Breast epithelium (tissue), 4 donors: ENCODE results near the gene CCN6. TPM values are rescaled to one million over a fixed set of nuclear protein-coding genes. Genes with fewer than 3 reads are reported as not detected.

Experiments
- DNase-seq, 2 donors: peaks; one replicate each; pipeline ENCODE4 v3.0.0-alpha.2; 2019; ENCODE audit warnings: low spot score in 2 of 2
- H3K27ac ChIP-seq, 2 donors: fragments of 200-600 bp; sonication (generic) in 1 of 2; one replicate each; pipeline ENCODE4 v1.5.1; 2016 to 2019; ENCODE audit warnings: mild to moderate bottlenecking in 1 of 2
- H3K27me3 ChIP-seq, 2 donors: fragments of 200-600 bp; sonication (generic) in 1 of 2; one replicate each; pipeline versions ENCODE4 v1.5.1 to v1.6.0; 2017 to 2019; ENCODE audit warnings: control low read depth in 1 of 2, mild to moderate bottlenecking in 1 of 2
- H3K36me3 ChIP-seq: fragments of 200-600 bp; one replicate; pipeline ENCODE4 v1.5.1; 2019
- H3K4me1 ChIP-seq, 2 donors: fragments of 200-600 bp; sonication (generic); one replicate each; pipeline ENCODE4 v1.5.1; 2016 to 2019; ENCODE audit warnings: control low read depth in 1 of 2
- H3K4me3 ChIP-seq, 3 donors: fragments of 200-600 bp; sonication (generic); 1 replicate in 2 of 3; 2 replicates in 1 of 3; pipeline ENCODE4 v1.5.1; 2016 to 2019; ENCODE audit warnings: mild to moderate bottlenecking in 3 of 3, moderate library complexity in 2 of 3
- H3K9me3 ChIP-seq, 2 donors: fragments of 200-600 bp; sonication (generic) in 1 of 2; one replicate each; pipeline ENCODE4 v1.5.1; 2016 to 2019; ENCODE audit warnings: control low read depth in 1 of 2
- CTCF ChIP-seq, 3 donors: fragments of 450-650 bp; IDR thresholded peaks; one replicate each; pipeline ENCODE4 v1.5.1; 2016 to 2017; ENCODE audit warnings: antibody characterized with exemption in 3 of 3, mild to moderate bottlenecking in 3 of 3, moderate library complexity in 3 of 3
- POLR2A ChIP-seq: fragments of 450-650 bp; IDR thresholded peaks from one replicate; pipeline ENCODE4 v1.6.1; 2016; ENCODE audit warnings: antibody characterized with exemption, mild to moderate bottlenecking, moderate library complexity
- POLR2AphosphoS5 ChIP-seq, 3 donors: sonication (generic); formaldehyde crosslinking; IDR thresholded peaks; one replicate each; pipeline ENCODE4 v1.6.1; 2017; ENCODE audit warnings: antibody characterized with exemption in 3 of 3
- intact Hi-C: fragments of 100-400 bp; cut with DNase I; formaldehyde crosslinking; loops from one replicate; pipeline ENCODE4 v1.15.1; 2023; ENCODE audit warnings: low total_unique reads
- total RNA-seq, 3 donors: library from RNA; depleted of rRNA; stranded (reverse); fragments of >200 nt; gene quantifications; one replicate each; pipeline ENCODE4 v1.1.0, GENCODE V29; 2016

CCN6 gene
- total RNA-seq, 3 donors from 2014 or later = not detected

GRCh38 chr6:112021691-112022310 is 32.1 kb upstream of the CCN6 start:
- TF ChIP-seq POLR2A (no peak), POLR2AphosphoS5 (IDR thresholded peaks at IDR 0.05) (no peak), CTCF (IDR thresholded peaks at IDR 0.05) (no peak)
- intact Hi-C loops = no loop called here
- H3K4me1 ChIP-seq = peaks cover 0 to 8% of the 10 kb centered on the region in 2 donors
- H3K36me3 ChIP-seq = no peaks in the 10 kb centered on the region
- H3K27me3 ChIP-seq = no peaks in the 10 kb centered on the region
- no peak overlapping the region for H3K27ac ChIP-seq
- no peak for DNase-seq
- no peaks in the 10 kb centered on the region for H3K9me3 ChIP-seq
- no peak overlapping the region for H3K4me3 ChIP-seq

GRCh38 chr6:112022749-112023148 is 31.2 kb upstream of the CCN6 start:
- intact Hi-C loops = no loop called here
- Histone ChIP-seq H3K36me3 (no peaks in the 10 kb centered on the region), H3K9me3 (no peaks in the 10 kb centered on the region), H3K27me3 (no peaks in the 10 kb centered on the region), H3K4me3 (no peak overlapping the region), H3K4me1 (peaks cover 0 to 8% of the 10 kb centered on the region in 2 donors), H3K27ac (no peak overlapping the region)
- no peak for DNase-seq
- TF ChIP-seq POLR2A = no peak

- Histone ChIP-seq H3K27ac (no peak overlapping the region), H3K9me3 (no peaks in the 10 kb centered on the region), H3K27me3 (no peaks in the 10 kb centered on the region), H3K4me1 (no peaks in the 10 kb centered on the region), H3K36me3 (no peaks in the 10 kb centered on the region), H3K4me3 (no peak overlapping the region)
- intact Hi-C loops = no loop called here
- TF ChIP-seq POLR2A (no peak), CTCF (IDR thresholded peaks at IDR 0.05) (no peak), POLR2AphosphoS5 (IDR thresholded peaks at IDR 0.05) (no peak)
- no peak for DNase-seq
Measured at GRCh38 chr6:112024464-112024863, 29.4 kb upstream of the CCN6 start.

- H3K4me3 ChIP-seq = no peak overlapping the region
- H3K27ac ChIP-seq = no peak overlapping the region
- H3K9me3 ChIP-seq = no peaks in the 10 kb centered on the region
- no peaks in the 10 kb centered on the region for H3K27me3 ChIP-seq
- H3K4me1 ChIP-seq = no peaks in the 10 kb centered on the region
- TF ChIP-seq POLR2AphosphoS5 (IDR thresholded peaks at IDR 0.05) (no peak), CTCF (IDR thresholded peaks at IDR 0.05) (no peak), POLR2A (no peak)
- no peaks in the 10 kb centered on the region for H3K36me3 ChIP-seq
- no peak for DNase-seq
- intact Hi-C loops = loop anchor here (1.0 kb wide), 1 partner anchor 18 kb away; no protein-coding TSS in a partner anchor
Measured at GRCh38 chr6:112026933-112027332, 27.0 kb upstream of the CCN6 start.

DNA sequence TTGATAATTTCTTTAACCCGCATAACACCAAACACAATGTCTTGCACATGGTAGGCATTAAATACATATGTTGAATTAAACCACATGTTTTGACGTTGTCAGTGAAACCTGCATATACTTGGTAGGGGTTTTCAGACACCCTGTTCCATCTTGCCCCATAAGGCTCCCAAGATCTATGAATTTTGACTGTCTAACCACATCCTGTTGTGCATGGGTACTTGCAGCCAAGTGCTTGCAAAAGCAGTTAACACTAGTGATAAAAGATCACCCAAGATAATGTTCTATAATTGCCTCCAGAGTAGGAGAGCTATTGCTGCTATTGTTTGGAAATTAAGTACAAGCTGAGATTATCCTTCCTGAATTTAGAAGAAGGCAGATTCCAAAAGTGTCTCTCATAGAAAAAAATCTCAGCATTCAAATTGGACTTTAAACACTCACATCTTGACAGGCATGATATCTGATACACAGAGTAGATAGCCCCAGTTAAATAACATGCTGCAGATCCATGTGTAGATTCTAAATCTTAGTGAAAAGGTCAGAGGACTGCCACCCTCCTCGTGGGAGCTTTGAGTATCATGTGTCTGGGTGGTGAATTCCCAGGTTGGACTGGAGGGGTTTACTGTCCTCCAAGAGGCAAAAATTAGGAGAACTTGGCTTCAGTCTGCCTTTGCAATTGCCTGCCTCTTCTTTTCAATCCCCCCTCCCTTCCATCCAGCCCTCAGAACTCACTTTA is 25.8 kb upstream of the CCN6 start:
- peak overlapping the region in 1 of 2 donors; percentile 7 for H3K27ac ChIP-seq
- H3K9me3 ChIP-seq = no peaks in the 10 kb centered on the region
- H3K4me3 ChIP-seq = no peak overlapping the region
- H3K36me3 ChIP-seq = no peaks in the 10 kb centered on the region
- TF ChIP-seq POLR2A (no peak), CTCF (IDR thresholded peaks at IDR 0.05) (no peak), POLR2AphosphoS5 (IDR thresholded peaks at IDR 0.05) (no peak)
- H3K27me3 ChIP-seq = no peaks in the 10 kb centered on the region
- no peaks in the 10 kb centered on the region for H3K4me1 ChIP-seq
- DNase-seq = no peak
- intact Hi-C loops = no loop called here
